HG03457 (cell line): ENCODE data around the gene TBC1D22A.

Experiments used
- ATAC-seq: cut with Tn5 transposase; IDR thresholded peaks from one replicate; pipeline ENCODE4 v1.9.1; 2021; ENCODE audit warnings: moderate number of reproducible peaks; ENCODE audit not compliant: unreplicated experiment

The TBC1D22A gene

GRCh38 chr22:47036936-47037485 lies 274.6 kb downstream of the TBC1D22A start:
- ATAC-seq: no peak

- no peak for ATAC-seq
Measured at GRCh38 chr22:47038206-47038835, 275.9 kb downstream of the TBC1D22A start.

GRCh38 chr22:47039356-47039755 lies 276.9 kb downstream of the TBC1D22A start:
- ATAC-seq: no peak

- ATAC-seq: no peak
Measured at GRCh38 chr22:47040486-47041270, 278.2 kb downstream of the TBC1D22A start.

- no peak for ATAC-seq
Measured at GRCh38 chr22:47041271-47042115, 279.0 kb downstream of the TBC1D22A start.

- ATAC-seq: no peak
Measured at GRCh38 chr22:47042116-47042825, 279.8 kb downstream of the TBC1D22A start.

- ATAC-seq: no peak
Measured at GRCh38 chr22:47042861-47043496, 280.5 kb downstream of the TBC1D22A start.

GRCh38 chr22:47043835-47044721 lies 281.6 kb downstream of the TBC1D22A start:
- ATAC-seq: no peak

GRCh38 chr22:47044722-47045535 lies 282.5 kb downstream of the TBC1D22A start:
- no peak for ATAC-seq

GRCh38 chr22:47045691-47046410 lies 283.4 kb downstream of the TBC1D22A start:
- ATAC-seq: no peak

- no peak for ATAC-seq
Measured at GRCh38 chr22:47046411-47047065, 284.1 kb downstream of the TBC1D22A start.

- no peak for ATAC-seq
Measured at GRCh38 chr22:47047321-47048122, 285.1 kb downstream of the TBC1D22A start.

GRCh38 chr22:47048123-47049077 lies 285.9 kb downstream of the TBC1D22A start:
- ATAC-seq: no peak

- ATAC-seq: no peak
Measured at GRCh38 chr22:47049078-47049624, 286.7 kb downstream of the TBC1D22A start.
